HG02588 (cell line): Measurements from ENCODE around the gene OR51B5.
"Not testable (repeated sequence)": the region's sequence is repeated elsewhere in the genome, so short reads cannot be mapped to it uniquely, and the experiment has no call there.

Source experiments
- ATAC-seq: cut with Tn5 transposase; IDR thresholded peaks from one replicate; pipeline ENCODE4 v1.9.1; 2021; ENCODE audit warnings: mild to moderate bottlenecking, moderate library complexity; ENCODE audit not compliant: unreplicated experiment

The OR51B5 gene

DNA sequence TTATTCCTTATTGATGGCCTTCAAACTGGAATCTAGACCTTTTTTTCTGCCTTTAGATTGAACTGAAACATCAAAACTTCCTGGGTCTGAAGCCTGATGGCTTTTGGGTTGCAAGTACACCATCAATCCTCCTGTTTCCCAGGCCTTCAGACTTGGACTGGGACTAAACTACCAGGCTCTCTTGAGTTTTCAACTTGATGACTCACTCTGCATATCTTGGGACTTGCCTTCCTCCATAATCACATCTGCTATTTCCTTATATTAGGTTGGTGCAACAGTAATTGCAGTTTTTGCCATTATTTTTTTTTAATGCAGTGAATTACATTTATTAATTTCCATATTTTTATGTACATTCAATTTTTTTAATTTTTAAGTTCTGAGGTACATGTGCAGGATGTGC is 7.0 kb downstream of the OR51B5 start:
- ATAC-seq = no peak

DNA sequence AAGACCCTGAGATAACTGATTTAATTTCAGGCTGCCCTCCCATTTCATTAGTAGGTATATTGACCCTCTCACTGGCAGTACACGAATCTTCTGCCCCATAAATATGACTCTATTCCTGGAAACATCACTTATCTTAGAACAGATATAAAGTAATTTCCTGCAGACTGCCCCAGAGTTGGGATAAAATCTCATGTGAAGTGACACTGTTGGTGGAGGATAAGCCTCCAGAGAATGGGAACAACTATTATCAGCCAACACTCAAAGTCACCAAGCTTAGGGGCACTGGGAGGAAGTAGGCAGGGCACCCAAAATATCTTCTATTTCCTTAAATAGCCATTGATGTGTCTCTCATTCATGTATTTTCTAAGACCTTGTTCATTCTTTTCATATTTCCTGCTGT is 8.2 kb downstream of the OR51B5 start:
- ATAC-seq = no peak

DNA sequence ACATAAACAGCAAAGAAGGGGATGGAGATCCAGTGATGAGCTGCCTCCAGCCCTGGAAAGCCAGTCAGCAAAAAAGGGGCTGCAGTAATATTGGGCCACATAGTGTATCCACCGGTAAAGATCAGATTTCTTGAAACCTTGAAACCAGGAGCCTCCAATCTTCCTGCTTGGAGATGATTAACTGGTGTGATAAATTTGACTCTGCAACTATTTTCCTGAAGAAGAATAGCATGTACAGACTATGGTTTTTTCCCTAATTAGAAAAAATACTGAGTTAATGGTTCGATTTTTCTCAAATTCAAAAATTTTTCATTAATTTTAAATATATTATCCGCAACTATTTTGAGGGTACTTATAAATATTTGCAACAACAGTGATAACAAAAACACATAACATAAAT is 19.1 kb downstream of the OR51B5 start, which contains the start of gene OR51B2:
Gene OR51B2 (minus strand): TSS at position 101 of the 400 bp plus-strand sequence. CDS start 0 bp downstream, at position 101.
- ATAC-seq = no peak

DNA sequence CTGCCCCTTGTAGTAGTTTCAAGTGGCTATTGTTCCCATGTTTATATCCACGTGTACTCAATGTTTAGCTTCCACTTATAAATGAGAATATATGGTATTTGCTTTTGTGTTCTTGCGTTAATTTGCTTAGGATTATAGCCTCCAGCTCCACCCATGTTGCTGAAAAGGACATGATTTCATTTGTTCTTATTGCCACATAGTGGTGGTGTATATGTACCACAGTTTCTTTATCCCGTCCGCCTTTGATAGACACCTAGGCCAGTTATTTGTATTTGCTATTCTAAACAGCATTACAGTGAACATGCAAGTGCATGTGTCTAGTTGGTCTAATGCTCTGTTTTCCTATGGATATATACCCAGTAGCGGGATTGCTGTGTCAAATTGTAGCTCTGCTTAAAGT is 26.0 kb downstream of the OR51B5 start:
- no peak for ATAC-seq

DNA sequence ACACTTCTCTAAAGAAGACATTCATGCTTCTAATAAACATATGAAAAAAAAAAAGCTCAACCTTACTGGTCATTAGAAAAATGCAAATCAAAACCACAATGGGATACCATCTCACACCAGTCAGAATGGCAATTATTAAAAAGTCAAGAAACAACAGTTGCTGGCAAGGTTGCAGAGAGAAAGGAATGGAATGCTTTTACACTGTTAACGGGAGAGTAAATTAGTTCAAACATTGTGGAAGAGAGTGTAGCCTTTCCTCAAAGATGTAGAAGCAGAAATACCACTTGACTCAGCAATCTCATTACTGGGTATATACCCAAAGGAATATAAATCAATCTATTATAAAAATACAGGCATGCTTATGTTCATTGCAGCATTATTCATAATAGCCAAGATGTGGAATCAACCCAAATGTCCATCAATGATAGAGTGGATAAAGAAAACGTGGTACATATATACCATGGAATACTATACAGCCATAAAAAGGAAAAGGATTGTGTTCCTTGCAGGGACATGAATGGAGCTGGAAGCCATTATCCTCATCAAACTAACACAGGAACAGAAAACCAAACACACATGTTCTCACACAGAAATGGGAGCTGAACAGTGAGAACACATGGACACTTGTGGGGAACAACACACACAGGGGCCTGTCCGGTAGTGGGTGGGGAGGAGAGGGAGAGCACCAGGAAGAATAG is 29.8 kb downstream of the OR51B5 start:
- not testable (repeated sequence) for ATAC-seq

DNA sequence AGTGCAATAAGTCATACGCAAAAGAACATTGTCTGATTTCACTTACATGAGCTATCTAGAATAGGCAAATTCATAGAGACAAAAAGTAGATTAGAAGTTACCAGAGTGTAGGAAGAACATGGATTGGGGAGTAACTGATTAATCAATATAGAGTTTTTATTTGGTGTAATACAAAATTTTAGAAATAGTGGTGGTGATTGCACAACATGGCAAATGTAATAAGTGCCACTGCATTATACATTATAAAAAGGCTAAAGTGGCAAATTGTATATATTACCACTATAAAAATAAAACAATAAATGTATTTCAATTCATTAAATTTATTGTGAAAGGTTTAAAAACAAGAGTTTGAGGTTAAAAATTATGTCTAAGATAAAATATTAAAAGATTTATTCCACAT is 32.9 kb downstream of the OR51B5 start:
- ATAC-seq = no peak

DNA sequence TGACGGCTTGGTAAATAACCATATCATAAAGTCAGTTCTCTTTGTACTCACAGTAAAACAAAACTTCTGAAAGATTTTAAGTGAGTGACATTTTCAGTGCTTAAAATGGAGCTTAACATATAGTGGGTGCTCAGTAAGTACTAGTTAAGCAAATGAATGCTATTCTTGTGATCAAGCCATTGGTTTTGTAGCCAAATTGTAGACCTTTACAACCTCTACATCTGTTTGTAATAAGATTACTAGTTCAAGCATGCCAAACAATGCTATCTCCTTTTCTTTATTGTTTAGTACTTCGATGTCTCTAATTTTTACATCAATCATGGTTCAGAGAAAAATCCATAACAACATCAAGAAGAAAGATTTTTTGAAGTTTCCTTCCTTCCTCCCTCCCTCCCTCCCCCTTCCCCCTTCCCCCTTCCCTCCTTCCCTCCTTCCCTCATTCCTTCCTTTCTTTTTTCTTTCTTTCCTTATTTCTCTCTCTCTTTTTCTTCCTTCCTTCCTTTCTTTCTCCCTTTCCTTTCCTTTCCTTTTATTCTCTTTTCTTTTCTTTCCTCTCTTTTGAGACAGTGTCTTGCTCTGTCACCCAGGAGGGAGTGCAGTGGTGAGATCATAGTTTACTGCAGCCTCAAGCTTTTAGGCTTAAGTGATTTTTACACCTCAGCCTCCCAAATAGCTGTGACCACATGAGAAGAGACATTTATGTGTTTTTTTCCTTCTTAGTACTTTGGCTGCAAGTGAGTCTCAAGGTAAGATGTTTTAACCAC is 35.9 kb downstream of the OR51B5 start:
- ATAC-seq = no peak

DNA sequence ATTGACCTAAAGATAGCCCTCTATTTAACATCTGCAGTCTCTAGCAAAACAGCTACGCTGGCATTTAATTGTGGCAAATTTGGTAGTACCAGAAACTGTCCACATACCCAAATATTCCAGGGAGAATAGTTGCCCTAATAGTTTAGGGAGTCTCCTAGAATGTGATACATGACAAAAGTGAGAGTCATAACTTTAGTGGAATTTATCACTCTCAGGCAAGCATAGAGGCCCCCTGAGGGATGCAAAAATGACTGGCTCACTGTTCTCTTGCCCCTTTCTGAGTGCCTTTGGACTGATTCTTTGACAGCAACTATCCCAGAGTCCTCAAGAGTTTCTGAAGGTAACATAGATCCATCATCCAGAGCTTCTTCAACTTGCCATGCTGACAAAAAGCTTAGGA is 39.3 kb downstream of the OR51B5 start:
- ATAC-seq = no peak

DNA sequence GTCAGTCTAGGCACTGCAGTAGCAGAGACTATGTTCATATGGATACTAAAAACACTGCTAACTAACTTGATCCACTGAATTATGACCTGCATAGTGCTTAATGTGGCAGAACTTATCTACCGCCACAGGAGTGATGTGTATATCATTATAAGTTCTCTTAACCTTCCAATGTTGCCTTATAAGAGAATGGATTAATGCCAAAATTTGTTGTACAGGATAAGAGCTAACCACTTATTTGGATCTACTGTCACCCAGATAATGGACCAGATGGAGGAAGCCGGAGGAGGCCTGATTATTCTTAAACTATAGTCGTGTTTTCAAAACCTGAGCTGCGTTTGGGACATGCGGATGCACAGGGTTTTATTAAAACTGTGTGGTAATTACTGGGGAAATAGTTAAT is 39.7 kb downstream of the OR51B5 start:
- no peak for ATAC-seq

DNA sequence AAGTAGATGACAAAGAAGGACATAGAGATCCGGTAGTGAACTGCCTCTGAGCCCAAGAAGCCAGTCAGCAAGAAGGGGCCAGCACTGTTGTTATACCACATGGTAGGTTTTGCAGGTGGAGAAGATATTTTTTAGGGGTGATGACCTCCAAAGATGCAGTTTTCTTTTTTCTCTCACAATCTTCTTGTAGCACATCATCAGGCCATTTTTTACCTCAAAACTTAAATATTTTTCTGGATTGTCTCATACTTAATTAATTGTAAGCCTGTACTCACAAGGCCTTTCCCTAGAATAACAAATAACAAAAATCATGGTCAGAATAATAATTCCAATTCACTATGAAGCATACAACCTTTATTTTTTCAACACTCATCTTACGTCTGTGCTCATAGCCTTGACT is 41.5 kb downstream of the OR51B5 start, which contains the start of gene OR51B4:
Gene OR51B4 (minus strand): TSS at position 101 of the 400 bp plus-strand sequence. CDS start 0 bp downstream, at position 101.
- ATAC-seq = no peak

DNA sequence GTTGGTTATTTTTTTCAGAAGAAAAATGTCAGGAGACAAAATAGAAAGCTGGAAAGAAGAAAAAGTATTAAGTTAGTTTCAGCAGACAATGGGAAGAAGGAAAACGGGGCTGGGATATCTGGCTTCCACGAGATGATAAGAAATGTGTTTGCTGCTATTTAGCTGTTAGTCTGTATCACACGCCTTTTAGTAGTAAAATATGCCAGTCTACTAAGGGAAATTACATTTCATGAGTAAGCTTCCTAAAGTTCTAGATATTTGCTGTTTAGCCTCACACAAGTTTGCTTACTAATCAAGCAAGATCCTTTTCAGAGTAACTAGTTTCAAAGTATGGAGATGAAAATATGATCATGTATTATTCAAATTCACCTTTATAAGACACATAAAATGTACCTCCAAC is 43.1 kb downstream of the OR51B5 start:
- ATAC-seq = no peak

DNA sequence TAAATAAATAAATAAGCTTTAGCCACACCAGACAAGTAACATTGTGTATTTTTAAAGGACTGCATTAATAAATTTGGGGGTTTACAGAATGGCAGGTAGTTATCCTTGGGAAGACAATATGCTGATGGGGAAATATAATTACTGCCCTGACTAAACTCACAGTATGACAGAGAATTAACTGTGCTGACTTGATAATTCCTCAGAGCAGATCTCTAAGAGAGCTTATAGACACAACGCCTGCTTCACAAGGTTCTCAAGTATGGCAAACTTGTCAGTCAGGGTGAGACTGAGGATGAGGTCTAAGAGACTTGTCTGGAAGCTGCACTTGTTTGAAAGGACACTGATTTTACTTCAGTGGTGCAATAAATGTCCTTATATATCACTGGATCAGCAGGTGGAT is 44.9 kb downstream of the OR51B5 start:
- no peak for ATAC-seq

DNA sequence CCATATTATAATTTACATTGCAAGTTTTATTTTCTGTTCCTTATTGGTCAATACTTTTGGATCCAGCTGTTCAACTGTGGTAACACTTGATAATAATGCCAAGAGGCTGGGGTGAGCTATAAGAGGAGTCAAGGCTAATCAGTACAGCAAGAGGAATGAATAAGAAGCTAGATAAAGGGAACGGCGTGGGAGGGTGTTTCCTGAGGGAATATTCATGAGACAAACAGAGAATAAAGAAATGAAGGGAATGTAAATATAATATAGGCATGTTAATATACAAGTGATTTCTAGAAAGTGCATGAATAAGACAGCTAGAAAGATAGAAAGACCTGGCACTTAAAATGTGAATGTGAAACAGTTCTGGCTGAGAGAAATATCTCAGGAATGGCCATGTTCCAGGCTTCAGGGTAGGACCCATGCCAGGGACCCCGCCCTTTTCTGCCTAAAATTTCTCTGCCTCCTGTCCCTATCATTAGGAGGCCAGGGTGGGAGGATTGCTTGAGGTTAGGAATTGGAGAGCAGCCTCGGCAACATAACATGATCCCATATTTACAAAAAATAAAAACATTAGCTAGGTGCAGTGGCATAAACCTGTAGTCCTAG is 45.5 kb downstream of the OR51B5 start:
- no peak for ATAC-seq

DNA sequence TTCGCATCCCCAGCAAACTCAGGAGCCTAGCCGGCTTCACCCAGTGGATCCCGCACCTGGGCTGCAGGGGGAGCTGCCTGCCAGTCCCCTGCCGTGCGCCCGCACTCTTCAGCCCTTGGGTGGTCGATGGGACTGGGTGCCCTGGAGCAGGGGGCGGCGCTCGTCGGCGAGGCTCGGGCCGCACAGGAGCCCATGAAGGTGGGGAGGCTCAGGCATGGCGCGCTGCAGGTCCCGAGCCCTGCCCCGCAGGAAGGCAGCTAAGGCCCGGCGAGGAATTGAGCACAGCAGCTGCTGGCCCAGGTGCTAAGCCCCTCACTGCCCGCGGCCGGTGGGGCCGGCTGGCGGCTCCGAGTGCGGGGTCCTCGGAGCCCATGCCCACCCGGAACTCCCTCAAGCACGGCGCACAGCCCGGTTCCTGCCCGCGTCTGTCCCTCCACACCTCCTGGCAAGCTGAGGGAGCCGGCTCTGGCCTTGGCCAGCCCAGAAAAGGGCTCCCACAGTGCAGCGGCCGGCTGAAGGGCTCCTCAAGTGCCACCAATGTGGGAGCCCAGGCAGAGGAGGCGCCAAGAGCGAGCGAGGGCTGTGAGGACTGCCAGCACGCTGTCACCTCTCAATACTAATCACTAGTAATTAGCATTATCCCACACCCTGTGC is 48.9 kb downstream of the OR51B5 start:
- ATAC-seq = not testable (repeated sequence)

DNA sequence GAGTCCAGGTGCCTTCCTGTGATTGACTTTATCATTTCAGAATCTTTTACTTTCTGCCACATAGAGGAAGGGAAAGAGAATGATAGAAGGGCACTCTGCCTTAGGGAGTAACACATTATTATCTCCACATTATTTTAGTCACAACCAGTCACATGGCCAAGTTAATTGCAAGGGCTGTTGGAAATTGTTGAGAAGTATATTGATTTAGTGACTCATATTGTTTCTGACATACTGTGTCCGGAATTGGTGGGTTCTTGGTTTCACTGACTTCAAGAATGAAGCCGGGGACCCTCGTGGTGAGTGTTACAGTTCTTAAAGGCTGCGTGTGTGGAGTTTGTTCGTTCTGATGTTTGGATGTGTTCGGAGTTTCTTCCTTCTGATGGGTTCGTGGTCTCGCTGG is 50.3 kb downstream of the OR51B5 start:
- ATAC-seq = no peak
